Endothelial cell (in vitro differentiated cells): ENCODE results near the gene MMP23B. TPM values are rescaled to one million over a fixed set of nuclear protein-coding genes. Genes with fewer than 3 reads are reported as not detected.
A peak's percentile ranks its signal among the peaks of the same experiment; 100 is the strongest.

Experiments used
- DNase-seq: peaks from one replicate; pipeline ENCODE4 v3.0.0; 2021; ENCODE audit warnings: low spot score
- H3K27ac Mint-ChIP-seq: one replicate; pipeline ENCODE4 v1.8.0; 2021; ENCODE audit warnings: mixed read lengths, inconsistent platforms; ENCODE audit not compliant: unreplicated experiment
- H3K27me3 Mint-ChIP-seq: one replicate; pipeline ENCODE4 v1.8.0; 2021; ENCODE audit warnings: mild to moderate bottlenecking, moderate library complexity, mixed read lengths, inconsistent platforms; ENCODE audit not compliant: unreplicated experiment
- H3K36me3 Mint-ChIP-seq: one replicate; pipeline ENCODE4 v1.8.0; 2021; ENCODE audit warnings: mild to moderate bottlenecking, low read depth, mixed read lengths, inconsistent platforms; ENCODE audit not compliant: unreplicated experiment
- H3K4me1 Mint-ChIP-seq: one replicate; pipeline ENCODE4 v1.8.0; 2021; ENCODE audit warnings: mild to moderate bottlenecking, mixed read lengths, inconsistent platforms; ENCODE audit not compliant: unreplicated experiment
- H3K4me3 Mint-ChIP-seq: one replicate; pipeline ENCODE4 v1.8.0; 2021; ENCODE audit warnings: mild to moderate bottlenecking, mixed read lengths, inconsistent platforms; ENCODE audit not compliant: unreplicated experiment
- H3K9me3 Mint-ChIP-seq: one replicate; pipeline ENCODE4 v1.8.0; 2021; ENCODE audit warnings: mixed read lengths, inconsistent platforms; ENCODE audit not compliant: unreplicated experiment
- CTCF ChIP-seq: fragments of 200-600 bp; sonication (generic); IDR thresholded peaks from one replicate; pipeline ENCODE4 v1.5.0; 2021; ENCODE audit warnings: antibody characterized with exemption; ENCODE audit not compliant: unreplicated experiment
- total RNA-seq: library from RNA; stranded (reverse); fragmentation: NEBNext Ultra II Directional; extraction: Animal tissue kit (Norgen Biotek cat#: 25700); gene quantifications from one replicate; pipeline ENCODE4 v1.2.1, GENCODE V29; 2021; ENCODE audit not compliant: unreplicated experiment

Gene MMP23B
- total RNA-seq, 1 donor from 2014 or later = 26.7 TPM

- H3K9me3 Mint-ChIP-seq = no peaks in the 10 kb centered on the region
- peaks cover 10% of the 10 kb centered on the region for H3K4me1 Mint-ChIP-seq
- peaks cover 8% of the 10 kb centered on the region for H3K27me3 Mint-ChIP-seq
- DNase-seq = no peak
- peaks cover 13% of the 10 kb centered on the region for H3K36me3 Mint-ChIP-seq
- H3K27ac Mint-ChIP-seq = no peak overlapping the region
- no peak overlapping the region for H3K4me3 Mint-ChIP-seq
- no peak for TF ChIP-seq CTCF
These were observed 10.6 kb upstream of the MMP23B start for GRCh38 chr1:1621173-1622009.

- Mint-ChIP-seq H3K9me3 (no peaks in the 10 kb centered on the region), H3K4me1 (peaks cover 7% of the 10 kb centered on the region), H3K27me3 (peaks cover 6% of the 10 kb centered on the region), H3K36me3 (peaks cover 11% of the 10 kb centered on the region), H3K4me3 (no peak overlapping the region), H3K27ac (no peak overlapping the region)
- DNase-seq = no peak
- no peak for TF ChIP-seq CTCF
These were observed 9.8 kb upstream of the MMP23B start for GRCh38 chr1:1622010-1622787.

GRCh38 chr1:1622788-1623094 lies 9.2 kb upstream of the MMP23B start:
- H3K4me1 Mint-ChIP-seq = peaks cover 2% of the 10 kb centered on the region
- H3K9me3 Mint-ChIP-seq = no peaks in the 10 kb centered on the region
- H3K4me3 Mint-ChIP-seq = peak overlapping the region; percentile 33
- H3K27me3 Mint-ChIP-seq = peaks cover 2% of the 10 kb centered on the region
- no peak for TF ChIP-seq CTCF
- no peak for DNase-seq
- H3K27ac Mint-ChIP-seq = peak overlapping the region; percentile 81
- peaks cover 6% of the 10 kb centered on the region for H3K36me3 Mint-ChIP-seq

GRCh38 chr1:1623181-1623630 lies 8.8 kb upstream of the MMP23B start:
- Mint-ChIP-seq H3K9me3 (no peaks in the 10 kb centered on the region), H3K36me3 (peaks cover 5% of the 10 kb centered on the region), H3K4me3 (no peak overlapping the region), H3K27me3 (peaks cover 2% of the 10 kb centered on the region), H3K27ac (no peak overlapping the region), H3K4me1 (peaks cover 2% of the 10 kb centered on the region)
- TF ChIP-seq CTCF = no peak
- DNase-seq = no peak
